ENCODE data around the gene AFF4.

The AFF4 gene

GRCh38 chr5:132853790-132854189 lies 109.6 kb downstream of the AFF4 start:
- TF ChIP-seq YY1 (IDR thresholded peaks at IDR 0.05; ENCODE audit: insufficient read depth, insufficient read length) (no peak), ZNF274 (IDR thresholded peaks at IDR 0.05; ENCODE audit: low read depth, low read length) (no peak), SUZ12 (IDR thresholded peaks at IDR 0.05; ENCODE audit: extremely low read depth, insufficient read depth, insufficient read length) (no peak)
- H3K4me3 ChIP-seq (ENCODE audit: insufficient read length, low read depth): no peak overlapping the region
- H3K36me3 ChIP-seq (ENCODE audit: insufficient read depth, insufficient read length, low read length): no peaks in the 10 kb centered on the region
- no peaks in the 10 kb centered on the region for H3K27me3 ChIP-seq (ENCODE audit: insufficient read depth, insufficient read length)
- H3K9ac ChIP-seq (ENCODE audit: insufficient read length, low read depth): no peak overlapping the region
- H3K4me1 ChIP-seq (ENCODE audit: insufficient read depth, insufficient read length): no peaks in the 10 kb centered on the region
- H3K9me3 ChIP-seq (ENCODE audit: insufficient read depth, low read length): no peaks in the 10 kb centered on the region
- no peak for DNase-seq (ENCODE audit: low read depth, low spot score)

GRCh38 chr5:132853323-132853722 lies 110.1 kb downstream of the AFF4 start:
- TF ChIP-seq ZNF274 (IDR thresholded peaks at IDR 0.05; ENCODE audit: low read depth, low read length): no peak
- no peak for TF ChIP-seq SUZ12 (IDR thresholded peaks at IDR 0.05; ENCODE audit: extremely low read depth, insufficient read depth, insufficient read length)
- H3K4me1 ChIP-seq (ENCODE audit: insufficient read depth, insufficient read length): no peaks in the 10 kb centered on the region
- no peaks in the 10 kb centered on the region for H3K9me3 ChIP-seq (ENCODE audit: insufficient read depth, low read length)
- H3K9ac ChIP-seq (ENCODE audit: insufficient read length, low read depth): no peak overlapping the region
- no peaks in the 10 kb centered on the region for H3K27me3 ChIP-seq (ENCODE audit: insufficient read depth, insufficient read length)
- no peaks in the 10 kb centered on the region for H3K36me3 ChIP-seq (ENCODE audit: insufficient read depth, insufficient read length, low read length)
- no peak for DNase-seq (ENCODE audit: low read depth, low spot score)
- H3K4me3 ChIP-seq (ENCODE audit: insufficient read length, low read depth): no peak overlapping the region

GRCh38 chr5:132850066-132850465 lies 113.4 kb downstream of the AFF4 start:
- H3K4me1 ChIP-seq (ENCODE audit: insufficient read depth, insufficient read length): no peaks in the 10 kb centered on the region
- no peaks in the 10 kb centered on the region for H3K9me3 ChIP-seq (ENCODE audit: insufficient read depth, low read length)
- TF ChIP-seq SUZ12 (IDR thresholded peaks at IDR 0.05; ENCODE audit: extremely low read depth, insufficient read depth, insufficient read length): no peak
- TF ChIP-seq ZNF274 (IDR thresholded peaks at IDR 0.05; ENCODE audit: low read depth, low read length): no peak
- TF ChIP-seq YY1 (IDR thresholded peaks at IDR 0.05; ENCODE audit: insufficient read depth, insufficient read length): no peak
- no peaks in the 10 kb centered on the region for H3K36me3 ChIP-seq (ENCODE audit: insufficient read depth, insufficient read length, low read length)
- no peak for DNase-seq (ENCODE audit: low read depth, low spot score)
- no peak overlapping the region for H3K4me3 ChIP-seq (ENCODE audit: insufficient read length, low read depth)
- H3K27me3 ChIP-seq (ENCODE audit: insufficient read depth, insufficient read length): no peaks in the 10 kb centered on the region
- H3K9ac ChIP-seq (ENCODE audit: insufficient read length, low read depth): no peak overlapping the region

GRCh38 chr5:132849347-132849746 lies 114.1 kb downstream of the AFF4 start:
- Histone ChIP-seq H3K4me3 (ENCODE audit: insufficient read length, low read depth) (no peak overlapping the region), H3K36me3 (ENCODE audit: insufficient read depth, insufficient read length, low read length) (no peaks in the 10 kb centered on the region), H3K9ac (ENCODE audit: insufficient read length, low read depth) (no peak overlapping the region), H3K9me3 (ENCODE audit: insufficient read depth, low read length) (no peaks in the 10 kb centered on the region), H3K27me3 (ENCODE audit: insufficient read depth, insufficient read length) (no peaks in the 10 kb centered on the region), H3K4me1 (ENCODE audit: insufficient read depth, insufficient read length) (no peaks in the 10 kb centered on the region)
- TF ChIP-seq SUZ12 (IDR thresholded peaks at IDR 0.05; ENCODE audit: extremely low read depth, insufficient read depth, insufficient read length) (no peak), ZNF274 (IDR thresholded peaks at IDR 0.05; ENCODE audit: low read depth, low read length) (no peak), YY1 (IDR thresholded peaks at IDR 0.05; ENCODE audit: insufficient read depth, insufficient read length) (no peak)
- no peak for DNase-seq (ENCODE audit: low read depth, low spot score)

- Histone ChIP-seq H3K4me1 (ENCODE audit: insufficient read depth, insufficient read length) (no peaks in the 10 kb centered on the region), H3K9me3 (ENCODE audit: insufficient read depth, low read length) (no peaks in the 10 kb centered on the region), H3K9ac (ENCODE audit: insufficient read length, low read depth) (no peak overlapping the region), H3K36me3 (ENCODE audit: insufficient read depth, insufficient read length, low read length) (no peaks in the 10 kb centered on the region), H3K4me3 (ENCODE audit: insufficient read length, low read depth) (no peak overlapping the region), H3K27me3 (ENCODE audit: insufficient read depth, insufficient read length) (no peaks in the 10 kb centered on the region)
- no peak for TF ChIP-seq ZNF274 (IDR thresholded peaks at IDR 0.05; ENCODE audit: low read depth, low read length)
- DNase-seq (ENCODE audit: low read depth, low spot score): no peak
Observed at GRCh38 chr5:132848270-132848669, 115.2 kb downstream of the AFF4 start.

GRCh38 chr5:132841305-132841704 lies 122.1 kb downstream of the AFF4 start:
- Histone ChIP-seq H3K4me3 (ENCODE audit: insufficient read length, low read depth) (no peak overlapping the region), H3K36me3 (ENCODE audit: insufficient read depth, insufficient read length, low read length) (no peaks in the 10 kb centered on the region), H3K27me3 (ENCODE audit: insufficient read depth, insufficient read length) (no peaks in the 10 kb centered on the region), H3K9ac (ENCODE audit: insufficient read length, low read depth) (no peak overlapping the region), H3K4me1 (ENCODE audit: insufficient read depth, insufficient read length) (no peaks in the 10 kb centered on the region), H3K9me3 (ENCODE audit: insufficient read depth, low read length) (no peaks in the 10 kb centered on the region)
- DNase-seq (ENCODE audit: low read depth, low spot score): no peak
- TF ChIP-seq SUZ12 (IDR thresholded peaks at IDR 0.05; ENCODE audit: extremely low read depth, insufficient read depth, insufficient read length): no peak
- TF ChIP-seq ZNF274 (IDR thresholded peaks at IDR 0.05; ENCODE audit: low read depth, low read length): no peak
- no peak for TF ChIP-seq YY1 (IDR thresholded peaks at IDR 0.05; ENCODE audit: insufficient read depth, insufficient read length)

- no peaks in the 10 kb centered on the region for H3K27me3 ChIP-seq (ENCODE audit: insufficient read depth, insufficient read length)
- no peaks in the 10 kb centered on the region for H3K4me1 ChIP-seq (ENCODE audit: insufficient read depth, insufficient read length)
- no peak overlapping the region for H3K4me3 ChIP-seq (ENCODE audit: insufficient read length, low read depth)
- H3K9ac ChIP-seq (ENCODE audit: insufficient read length, low read depth): no peak overlapping the region
- H3K36me3 ChIP-seq (ENCODE audit: insufficient read depth, insufficient read length, low read length): no peaks in the 10 kb centered on the region
- DNase-seq (ENCODE audit: low read depth, low spot score): no peak
- TF ChIP-seq SUZ12 (IDR thresholded peaks at IDR 0.05; ENCODE audit: extremely low read depth, insufficient read depth, insufficient read length) (no peak), YY1 (IDR thresholded peaks at IDR 0.05; ENCODE audit: insufficient read depth, insufficient read length) (no peak), ZNF274 (IDR thresholded peaks at IDR 0.05; ENCODE audit: low read depth, low read length) (no peak)
- no peaks in the 10 kb centered on the region for H3K9me3 ChIP-seq (ENCODE audit: insufficient read depth, low read length)
Observed at GRCh38 chr5:132840896-132841295, 122.5 kb downstream of the AFF4 start.

- Histone ChIP-seq H3K4me1 (ENCODE audit: insufficient read depth, insufficient read length) (no peaks in the 10 kb centered on the region), H3K36me3 (ENCODE audit: insufficient read depth, insufficient read length, low read length) (no peaks in the 10 kb centered on the region), H3K9ac (ENCODE audit: insufficient read length, low read depth) (no peak overlapping the region), H3K4me3 (ENCODE audit: insufficient read length, low read depth) (no peak overlapping the region), H3K9me3 (ENCODE audit: insufficient read depth, low read length) (no peaks in the 10 kb centered on the region), H3K27me3 (ENCODE audit: insufficient read depth, insufficient read length) (no peaks in the 10 kb centered on the region)
- no peak for DNase-seq (ENCODE audit: low read depth, low spot score)
- TF ChIP-seq YY1 (IDR thresholded peaks at IDR 0.05; ENCODE audit: insufficient read depth, insufficient read length) (no peak), SUZ12 (IDR thresholded peaks at IDR 0.05; ENCODE audit: extremely low read depth, insufficient read depth, insufficient read length) (no peak), ZNF274 (IDR thresholded peaks at IDR 0.05; ENCODE audit: low read depth, low read length) (no peak)
Observed at GRCh38 chr5:132840313-132840712, 123.1 kb downstream of the AFF4 start.

Data from NT2/D1 (cell line).